Measurements from ENCODE around the gene ZNF747.
A peak's percentile ranks its signal among the peaks of the same experiment; 100 is the strongest.
"Not testable (repeated sequence)": the region's sequence is repeated elsewhere in the genome, so short reads cannot be mapped to it uniquely, and the experiment has no call there.

Gene ZNF747

GRCh38 chr16:30535106-30535776 lies 583 bp upstream of the ZNF747 start:
- DNase-seq (ENCODE audit: low read depth in 1 of 2, low spot score in 1 of 2), result peak in 1 of 2 donors; percentile 39

- DNase-seq (ENCODE audit: low read depth in 1 of 2, low spot score in 1 of 2), result no peak
These were observed 800 bp downstream of the ZNF747 start for GRCh38 chr16:30533748-30534367.

- DNase-seq (ENCODE audit: low read depth in 1 of 2, low spot score in 1 of 2), result no peak
These were observed 1.5 kb downstream of the ZNF747 start for GRCh38 chr16:30533146-30533522.

GRCh38 chr16:30532285-30533145 lies 2.1 kb downstream of the ZNF747 start:
- no peak for DNase-seq (ENCODE audit: low read depth in 1 of 2, low spot score in 1 of 2)

- no peak for DNase-seq (ENCODE audit: low read depth in 1 of 2, low spot score in 1 of 2)
These were observed 4.3 kb downstream of the ZNF747 start for GRCh38 chr16:30530163-30531037.

GRCh38 chr16:30528799-30529457 lies 5.7 kb downstream of the ZNF747 start:
- no peak for DNase-seq (ENCODE audit: low read depth in 1 of 2, low spot score in 1 of 2)

- DNase-seq (ENCODE audit: low read depth in 1 of 2, low spot score in 1 of 2), result no peak
These were observed 7.0 kb downstream of the ZNF747 start for GRCh38 chr16:30527635-30528178.

- DNase-seq (ENCODE audit: low read depth in 1 of 2, low spot score in 1 of 2), result peak; percentile 77 to 92
These were observed 7.6 kb downstream of the ZNF747 start for GRCh38 chr16:30526823-30527634.

DNA sequence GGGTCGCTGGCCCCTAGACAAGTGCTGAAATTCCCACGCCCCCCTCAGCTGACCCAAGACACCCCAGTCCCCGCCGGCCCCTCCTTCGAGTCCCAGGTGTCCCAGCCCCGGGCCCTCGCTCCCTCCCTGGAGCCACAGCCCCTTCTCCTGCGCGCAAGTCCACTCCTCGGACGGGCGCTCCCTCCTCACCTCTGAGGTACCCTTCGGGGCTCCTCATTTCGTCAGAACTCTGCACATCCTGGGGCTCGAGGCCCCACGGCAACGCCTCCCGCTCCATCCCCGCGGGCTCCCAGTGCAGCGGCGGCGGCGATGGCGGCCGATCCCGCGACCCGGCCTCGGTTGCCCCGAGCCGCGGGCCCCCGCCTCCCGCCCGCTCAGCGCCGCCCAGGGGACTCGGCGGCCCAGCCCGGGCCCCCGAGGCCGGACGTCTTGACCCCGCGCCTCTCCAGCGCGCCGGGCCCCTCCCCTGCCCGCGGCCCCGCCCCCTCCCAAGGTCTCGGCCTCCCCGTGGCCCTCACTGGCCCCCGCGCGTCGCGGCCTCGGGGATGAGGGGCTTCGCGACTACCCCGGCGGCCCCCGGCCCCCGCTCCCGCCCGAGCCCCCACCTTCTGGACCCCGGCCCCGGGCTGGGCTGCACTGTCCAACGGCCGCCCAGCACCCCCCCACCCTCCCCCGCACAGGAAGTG lies 8.4 kb downstream of the ZNF747 start, which contains the start of gene ZNF768:
Gene ZNF768 (minus strand): TSS at position 430 of the 686 bp plus-strand sequence. CDS start 153 bp downstream, at position 277.
- DNase-seq (ENCODE audit: low read depth in 1 of 2, low spot score in 1 of 2), result no peak

GRCh38 chr16:30525844-30526136 lies 8.9 kb downstream of the ZNF747 start:
- DNase-seq (ENCODE audit: low read depth in 1 of 2, low spot score in 1 of 2), result no peak

DNA sequence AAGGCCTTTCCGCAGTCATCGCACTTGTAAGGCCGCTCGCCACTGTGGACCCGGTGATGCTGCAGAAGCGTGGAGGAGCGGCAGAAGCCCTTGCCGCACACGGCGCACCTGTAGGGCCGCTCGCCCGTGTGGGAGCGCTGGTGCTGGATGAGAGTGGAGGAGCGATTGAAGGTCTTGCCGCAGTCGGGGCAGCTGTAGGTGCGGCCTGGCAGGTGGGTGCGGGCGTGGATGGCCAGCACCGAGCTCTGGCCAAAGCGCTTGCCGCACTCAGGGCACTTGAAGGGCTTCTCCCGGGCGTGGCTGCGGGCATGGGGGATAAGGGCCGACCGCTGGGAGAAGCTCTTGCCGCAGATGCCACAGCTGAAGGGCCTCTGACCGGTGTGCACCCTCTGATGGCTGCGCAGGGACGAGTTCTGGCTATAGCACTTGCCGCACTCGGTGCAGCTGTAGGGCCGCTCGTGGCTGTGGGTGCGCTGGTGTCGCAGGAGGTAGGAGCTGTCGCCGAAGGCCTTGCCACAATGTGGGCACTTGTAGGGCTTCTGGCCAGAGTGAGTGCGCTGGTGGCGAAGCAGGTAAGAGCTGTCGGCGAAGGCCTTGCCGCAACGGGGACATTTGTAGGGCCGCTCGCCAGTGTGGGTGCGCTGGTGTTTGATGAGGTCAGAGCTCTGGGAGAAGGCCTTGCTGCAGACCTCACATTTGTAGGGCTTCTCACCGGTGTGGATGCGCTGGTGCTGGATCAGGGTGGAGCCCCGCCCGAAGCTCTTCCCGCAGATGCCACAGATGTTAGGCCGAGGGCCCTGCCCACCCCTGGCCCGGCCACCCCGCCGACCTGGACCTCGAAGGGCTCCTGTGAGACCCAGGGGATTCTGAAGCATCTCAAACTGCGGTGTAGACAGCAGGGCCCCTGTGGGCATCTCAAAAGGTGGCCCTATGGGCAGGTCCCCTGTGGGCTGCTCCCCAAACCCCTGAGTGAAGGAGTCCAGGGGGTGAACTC lies 9.8 kb downstream of the ZNF747 start:
- DNase-seq (ENCODE audit: low read depth in 1 of 2, low spot score in 1 of 2), result no peak

- no peak for DNase-seq (ENCODE audit: low read depth in 1 of 2, low spot score in 1 of 2)
These were observed 10.7 kb downstream of the ZNF747 start for GRCh38 chr16:30523768-30524574.

GRCh38 chr16:30522702-30523463 lies 11.8 kb downstream of the ZNF747 start:
- not testable (repeated sequence) for DNase-seq (ENCODE audit: low read depth in 1 of 2, low spot score in 1 of 2)

- no peak for DNase-seq (ENCODE audit: low read depth in 1 of 2, low spot score in 1 of 2)
These were observed 12.6 kb downstream of the ZNF747 start for GRCh38 chr16:30521873-30522641.

DNA sequence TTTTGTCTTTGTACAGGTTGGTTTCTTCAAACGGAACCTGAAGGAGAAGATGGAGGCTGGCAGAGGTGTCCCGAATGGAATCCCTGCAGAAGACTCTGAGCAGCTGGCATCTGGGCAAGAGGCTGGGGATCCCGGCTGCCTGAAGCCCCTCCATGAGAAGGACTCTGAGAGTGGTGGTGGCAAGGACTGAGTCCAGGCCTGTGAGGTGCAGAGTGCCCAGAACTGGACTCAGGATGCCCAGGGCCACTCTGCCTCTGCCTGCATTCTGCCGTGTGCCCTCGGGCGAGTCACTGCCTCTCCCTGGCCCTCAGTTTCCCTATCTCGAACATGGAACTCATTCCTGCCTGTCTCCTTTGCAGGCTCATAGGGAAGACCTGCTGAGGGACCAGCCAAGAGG lies 13.2 kb downstream of the ZNF747 start:
- no peak for DNase-seq (ENCODE audit: low read depth in 1 of 2, low spot score in 1 of 2)

Measured in activated CD4-positive, alpha-beta T cell treated with anti-CD3 and anti-CD28 coated beads, Interleukin-2, amount 50 U/mL, for 24 hours (primary cell).